ENCODE data around the gene SLC26A11. TPM values are rescaled to one million over a fixed set of nuclear protein-coding genes. Genes with fewer than 3 reads are reported as not detected.

SLC26A11 gene
- total RNA-seq, 4 donors from 2014 or later, result 10.0 to 38.7 (median 16.0) TPM

DNA sequence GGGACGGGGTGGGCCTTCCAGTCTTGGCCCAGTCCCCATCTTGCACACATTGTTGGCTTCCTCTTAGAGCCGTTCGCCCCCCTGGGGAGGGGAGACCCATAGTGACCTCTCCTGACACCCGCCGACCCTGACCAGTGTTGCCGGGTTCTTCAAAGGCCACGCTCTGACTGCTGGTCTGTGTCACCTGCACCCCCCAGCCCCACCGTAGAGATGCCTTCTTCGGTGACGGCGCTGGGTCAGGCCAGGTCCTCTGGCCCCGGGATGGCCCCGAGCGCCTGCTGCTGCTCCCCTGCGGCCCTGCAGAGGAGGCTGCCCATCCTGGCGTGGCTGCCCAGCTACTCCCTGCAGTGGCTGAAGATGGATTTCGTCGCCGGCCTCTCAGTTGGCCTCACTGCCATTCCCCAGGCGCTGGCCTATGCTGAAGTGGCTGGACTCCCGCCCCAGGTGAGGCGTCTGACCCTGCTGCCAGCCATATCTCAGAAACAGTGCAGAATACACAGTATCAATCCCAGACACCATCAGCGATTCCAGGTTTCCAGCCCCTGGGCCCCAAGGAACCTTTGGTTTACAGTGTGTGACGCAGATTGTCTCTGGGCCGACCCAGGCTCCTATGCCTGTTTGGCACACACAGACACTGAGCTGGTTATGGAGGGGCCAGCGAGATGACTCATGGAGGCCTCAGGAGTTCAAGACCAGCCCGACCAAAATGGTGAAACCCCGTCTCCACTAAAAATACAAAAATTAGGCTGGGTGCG, 1.3 kb downstream of the SLC26A11 start:
- intact Hi-C loops (cut with DNase I; ENCODE audit: low total_unique reads), result no loop called here

DNA sequence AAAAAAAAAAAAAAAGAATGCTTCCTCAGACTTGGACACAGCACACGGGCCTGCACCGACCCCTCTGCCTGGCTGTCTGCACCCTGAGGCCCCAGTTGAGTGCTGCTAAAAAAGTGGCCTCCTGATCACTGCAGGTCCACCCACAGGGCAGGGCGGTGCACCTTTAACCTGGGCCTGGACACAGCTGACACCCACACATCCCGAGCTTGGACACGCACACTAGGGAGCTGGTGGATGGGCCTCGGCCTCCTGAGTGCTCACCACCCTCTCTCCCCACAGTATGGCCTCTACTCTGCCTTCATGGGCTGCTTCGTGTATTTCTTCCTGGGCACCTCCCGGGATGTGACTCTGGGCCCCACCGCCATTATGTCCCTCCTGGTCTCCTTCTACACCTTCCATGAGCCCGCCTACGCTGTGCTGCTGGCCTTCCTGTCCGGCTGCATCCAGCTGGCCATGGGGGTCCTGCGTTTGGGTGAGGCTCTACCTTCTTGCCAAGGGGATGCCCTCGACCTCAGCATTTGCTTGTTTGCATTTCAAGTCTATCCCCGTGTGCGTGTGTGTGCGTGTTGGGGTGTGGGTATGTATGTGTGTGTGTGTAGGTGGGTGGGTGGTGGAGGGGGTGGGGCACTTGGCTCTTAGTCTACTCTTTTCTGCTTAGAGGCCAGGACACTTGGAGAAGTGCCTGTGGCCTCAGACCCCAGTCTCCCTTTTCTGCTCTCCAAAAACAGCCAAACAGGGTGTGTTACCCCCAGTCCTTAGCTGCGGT, 2.3 kb downstream of the SLC26A11 start:
- Histone ChIP-seq H3K27me3 (no peaks in the 10 kb centered on the region), H3K4me1 (peaks cover 0 to 6% of the 10 kb centered on the region in 2 donors), H3K27ac (no peak overlapping the region), H3K9me3 (no peaks in the 10 kb centered on the region), H3K4me3 (no peak overlapping the region), H3K36me3 (no peaks in the 10 kb centered on the region)
- TF ChIP-seq, protein P1, sequence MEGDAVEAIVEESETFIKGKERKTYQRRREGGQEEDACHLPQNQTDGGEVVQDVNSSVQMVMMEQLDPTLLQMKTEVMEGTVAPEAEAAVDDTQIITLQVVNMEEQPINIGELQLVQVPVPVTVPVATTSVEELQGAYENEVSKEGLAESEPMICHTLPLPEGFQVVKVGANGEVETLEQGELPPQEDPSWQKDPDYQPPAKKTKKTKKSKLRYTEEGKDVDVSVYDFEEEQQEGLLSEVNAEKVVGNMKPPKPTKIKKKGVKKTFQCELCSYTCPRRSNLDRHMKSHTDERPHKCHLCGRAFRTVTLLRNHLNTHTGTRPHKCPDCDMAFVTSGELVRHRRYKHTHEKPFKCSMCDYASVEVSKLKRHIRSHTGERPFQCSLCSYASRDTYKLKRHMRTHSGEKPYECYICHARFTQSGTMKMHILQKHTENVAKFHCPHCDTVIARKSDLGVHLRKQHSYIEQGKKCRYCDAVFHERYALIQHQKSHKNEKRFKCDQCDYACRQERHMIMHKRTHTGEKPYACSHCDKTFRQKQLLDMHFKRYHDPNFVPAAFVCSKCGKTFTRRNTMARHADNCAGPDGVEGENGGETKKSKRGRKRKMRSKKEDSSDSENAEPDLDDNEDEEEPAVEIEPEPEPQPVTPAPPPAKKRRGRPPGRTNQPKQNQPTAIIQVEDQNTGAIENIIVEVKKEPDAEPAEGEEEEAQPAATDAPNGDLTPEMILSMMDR (IDR thresholded peaks at IDR 0.05), result no peak
- TF ChIP-seq POLR2A (IDR thresholded peaks at IDR 0.05), result no peak
- intact Hi-C loops (cut with DNase I; ENCODE audit: low total_unique reads), result no loop called here
- no peak for DNase-seq

More for the DNA sequence above, 1.3 kb downstream of the SLC26A11 start:
- Histone ChIP-seq H3K27ac (peak overlapping the region; percentile 84 to 86), H3K4me1 (peaks cover 0 to 6% of the 10 kb centered on the region in 2 donors), H3K36me3 (no peaks in the 10 kb centered on the region), H3K4me3 (peak overlapping the region; percentile 83 to 99), H3K9me3 (no peaks in the 10 kb centered on the region), H3K27me3 (no peaks in the 10 kb centered on the region)
- no peak for DNase-seq
- no peak for TF ChIP-seq POLR2A (IDR thresholded peaks at IDR 0.05)
- TF ChIP-seq, protein P1 (IDR thresholded peaks at IDR 0.05), result no peak

- no peak for DNase-seq
- Histone ChIP-seq H3K4me3 (no peak overlapping the region), H3K9me3 (no peaks in the 10 kb centered on the region), H3K36me3 (no peaks in the 10 kb centered on the region), H3K4me1 (peaks cover 0 to 6% of the 10 kb centered on the region in 2 donors), H3K27me3 (no peaks in the 10 kb centered on the region), H3K27ac (no peak overlapping the region)
- intact Hi-C loops (cut with DNase I; ENCODE audit: low total_unique reads), result no loop called here
- TF ChIP-seq POLR2A (IDR thresholded peaks at IDR 0.05), result no peak
- TF ChIP-seq, protein P1 (IDR thresholded peaks at IDR 0.05), result no peak
Observed at GRCh38 chr17:80223142-80223815, 3.1 kb downstream of the SLC26A11 start.

- Histone ChIP-seq H3K36me3 (no peaks in the 10 kb centered on the region), H3K27me3 (no peaks in the 10 kb centered on the region), H3K4me3 (no peak overlapping the region), H3K4me1 (peaks cover 0 to 6% of the 10 kb centered on the region in 2 donors), H3K27ac (no peak overlapping the region), H3K9me3 (no peaks in the 10 kb centered on the region)
- TF ChIP-seq POLR2A (IDR thresholded peaks at IDR 0.05), result no peak
- TF ChIP-seq, protein P1 (IDR thresholded peaks at IDR 0.05), result no peak
- intact Hi-C loops (cut with DNase I; ENCODE audit: low total_unique reads), result no loop called here
- no peak for DNase-seq
Observed at GRCh38 chr17:80223838-80224497, 3.7 kb downstream of the SLC26A11 start.

All from uterus (tissue), 4 donors.